IPS DF 4.7 (cell line): ENCODE results near the gene ATG2B.

Experiments used
- DNase-seq: peaks from one replicate; pipeline ENCODE4 v3.0.0-alpha.2; 2013; ENCODE audit warnings: low spot score; ENCODE audit errors: extremely low read depth

ATG2B gene

GRCh38 chr14:96231526-96232130 lies 131.5 kb downstream of the ATG2B start:
- DNase-seq = no peak

DNA sequence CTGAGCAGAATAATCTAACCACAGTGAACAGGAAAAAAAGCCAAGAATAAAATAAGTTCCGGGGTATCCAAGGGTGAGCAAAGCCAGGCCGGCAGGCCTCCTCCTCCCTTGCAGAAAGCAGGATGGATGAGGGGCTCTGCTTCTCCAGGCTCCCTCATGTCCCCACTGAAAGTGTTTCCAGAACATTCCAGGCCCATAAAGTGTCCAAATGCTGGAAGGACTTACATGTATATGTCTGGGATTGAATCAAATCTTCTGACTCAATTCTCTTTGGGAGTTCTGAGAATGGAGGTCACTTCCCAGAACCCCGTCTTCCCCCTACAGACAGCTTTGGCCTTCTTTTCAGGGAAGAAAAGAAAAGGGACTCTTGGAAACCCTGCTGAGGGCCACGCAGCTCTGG lies 132.1 kb downstream of the ATG2B start:
- no peak for DNase-seq

GRCh38 chr14:96229315-96229714 lies 133.8 kb downstream of the ATG2B start:
- no peak for DNase-seq
